HEK293T (cell line): ENCODE data around the gene PEX5.

ENCODE experiments used
- CTBP1 ChIP-seq: fragments of 450-650 bp; IDR thresholded peaks from 2 replicates; pipeline ENCODE4 v1.6.1; 2016; ENCODE audit warnings: borderline replicate concordance
- ELF4 ChIP-seq: fragments of 450-650 bp; IDR thresholded peaks from 2 replicates; pipeline ENCODE4 v1.6.1; 2017; ENCODE audit warnings: antibody characterized with exemption
- FOXK2 ChIP-seq: fragments of 450-650 bp; IDR thresholded peaks from 2 replicates; pipeline ENCODE4 v1.6.1; 2016; ENCODE audit warnings: mild to moderate bottlenecking
- HDGF ChIP-seq: fragments of 450-650 bp; IDR thresholded peaks from 2 replicates; pipeline ENCODE4 v1.6.1; 2017; ENCODE audit warnings: antibody characterized with exemption, borderline replicate concordance
- L3MBTL2 ChIP-seq: fragments of 450-650 bp; conservative IDR thresholded peaks from 2 replicates; pipeline ENCODE4 v1.6.1; 2016; ENCODE audit warnings: mild to moderate bottlenecking
- LEF1 ChIP-seq: fragments of 450-650 bp; IDR thresholded peaks from 2 replicates; pipeline ENCODE4 v1.6.1; 2017; ENCODE audit warnings: mild to moderate bottlenecking, borderline replicate concordance

DNA sequence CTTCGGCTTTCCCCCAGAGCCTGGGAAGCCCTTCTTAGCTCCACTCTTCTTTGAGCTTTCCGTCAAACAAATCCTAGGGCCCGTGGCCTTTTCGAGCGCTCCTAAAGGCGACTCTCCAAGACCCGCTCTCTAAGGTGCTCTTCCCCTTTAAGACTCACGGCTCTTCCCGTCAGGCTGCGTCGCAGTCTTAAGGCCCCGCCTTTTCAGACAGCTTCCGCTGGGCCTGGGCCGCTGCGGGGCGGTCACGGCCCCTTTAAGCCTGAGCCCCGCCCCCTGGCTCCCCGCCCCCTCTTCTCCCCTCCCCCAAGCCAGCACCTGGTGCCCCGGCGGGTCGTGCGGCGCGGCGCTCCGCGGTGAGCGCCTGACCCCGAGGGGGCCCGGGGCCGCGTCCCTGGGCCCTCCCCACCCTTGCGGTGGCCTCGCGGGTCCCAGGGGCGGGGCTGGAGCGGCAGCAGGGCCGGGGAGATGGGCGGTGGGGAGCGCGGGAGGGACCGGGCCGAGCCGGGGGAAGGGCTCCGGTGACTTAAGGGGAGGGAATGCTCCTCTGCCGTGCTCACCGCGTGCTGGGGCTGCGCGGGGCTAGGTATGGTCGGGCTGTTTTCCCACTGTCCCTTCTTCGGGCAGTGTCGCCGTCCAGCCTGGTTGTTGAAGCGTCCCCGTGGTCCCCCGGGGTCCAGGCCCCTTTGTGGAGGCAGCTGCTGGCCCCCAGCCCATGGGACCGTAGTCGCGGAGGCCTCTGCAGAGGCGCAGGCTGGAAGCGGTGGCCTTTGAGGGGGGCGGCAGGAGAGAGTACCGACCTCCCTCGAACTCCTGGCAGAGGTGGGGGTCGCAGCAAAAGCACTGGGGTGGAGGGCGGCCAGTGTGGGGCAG lies at the start of gene PEX5:
- TF ChIP-seq FOXK2 (no peak), CTBP1 (no peak), L3MBTL2 (peak; percentile 77), ELF4 (no peak), LEF1 (no peak), HDGF (no peak)
